HG03457 (cell line): Measurements from ENCODE around the gene CABCOCO1.
"Not testable (repeated sequence)": the region's sequence is repeated elsewhere in the genome, so short reads cannot be mapped to it uniquely, and the experiment has no call there.

Source experiments
- ATAC-seq: cut with Tn5 transposase; IDR thresholded peaks from one replicate; pipeline ENCODE4 v1.9.1; 2021; ENCODE audit warnings: moderate number of reproducible peaks; ENCODE audit not compliant: unreplicated experiment

Gene CABCOCO1

GRCh38 chr10:61642150-61642571 is 20.6 kb upstream of the CABCOCO1 start:
- ATAC-seq: no peak

- no peak for ATAC-seq
Observed at GRCh38 chr10:61642676-61643075, 20.1 kb upstream of the CABCOCO1 start.

- no peak for ATAC-seq
Observed at GRCh38 chr10:61643316-61643751, 19.4 kb upstream of the CABCOCO1 start.

GRCh38 chr10:61653699-61654098 is 9.0 kb upstream of the CABCOCO1 start:
- no peak for ATAC-seq

GRCh38 chr10:61655335-61655851 is 7.3 kb upstream of the CABCOCO1 start:
- no peak for ATAC-seq

GRCh38 chr10:61663466-61663865 is 737 bp downstream of the CABCOCO1 start:
- ATAC-seq: no peak

- no peak for ATAC-seq
Observed at GRCh38 chr10:61664985-61665384, 2.3 kb downstream of the CABCOCO1 start.

GRCh38 chr10:61669161-61669725 is 6.5 kb downstream of the CABCOCO1 start:
- ATAC-seq: no peak

GRCh38 chr10:61669849-61670248 is 7.1 kb downstream of the CABCOCO1 start:
- no peak for ATAC-seq

- ATAC-seq: no peak
Observed at GRCh38 chr10:61673360-61673759, 10.6 kb downstream of the CABCOCO1 start.

GRCh38 chr10:61682323-61682722 is 19.6 kb downstream of the CABCOCO1 start:
- ATAC-seq: no peak

GRCh38 chr10:61683319-61683718 is 20.6 kb downstream of the CABCOCO1 start:
- no peak for ATAC-seq

- no peak for ATAC-seq
Observed at GRCh38 chr10:61684894-61685507, 22.3 kb downstream of the CABCOCO1 start.

GRCh38 chr10:61688551-61689308 is 26.0 kb downstream of the CABCOCO1 start:
- no peak for ATAC-seq

GRCh38 chr10:61691667-61692066 is 28.9 kb downstream of the CABCOCO1 start:
- ATAC-seq: not testable (repeated sequence)

- no peak for ATAC-seq
Observed at GRCh38 chr10:61692447-61693010, 29.8 kb downstream of the CABCOCO1 start.

GRCh38 chr10:61698968-61699655 is 36.4 kb downstream of the CABCOCO1 start:
- ATAC-seq: no peak

GRCh38 chr10:61701055-61701705 is 38.5 kb downstream of the CABCOCO1 start:
- ATAC-seq: no peak

- ATAC-seq: no peak
Observed at GRCh38 chr10:61701706-61702105, 39.0 kb downstream of the CABCOCO1 start.

GRCh38 chr10:61702584-61702983 is 39.9 kb downstream of the CABCOCO1 start:
- ATAC-seq: no peak
